NAMALWA (cell line): Measurements from ENCODE around the gene RGS6.

ENCODE experiments used
- DNase-seq: peaks from one replicate; pipeline ENCODE4 v3.0.0-alpha.2; 2015; ENCODE audit warnings: low spot score

The RGS6 gene

DNA sequence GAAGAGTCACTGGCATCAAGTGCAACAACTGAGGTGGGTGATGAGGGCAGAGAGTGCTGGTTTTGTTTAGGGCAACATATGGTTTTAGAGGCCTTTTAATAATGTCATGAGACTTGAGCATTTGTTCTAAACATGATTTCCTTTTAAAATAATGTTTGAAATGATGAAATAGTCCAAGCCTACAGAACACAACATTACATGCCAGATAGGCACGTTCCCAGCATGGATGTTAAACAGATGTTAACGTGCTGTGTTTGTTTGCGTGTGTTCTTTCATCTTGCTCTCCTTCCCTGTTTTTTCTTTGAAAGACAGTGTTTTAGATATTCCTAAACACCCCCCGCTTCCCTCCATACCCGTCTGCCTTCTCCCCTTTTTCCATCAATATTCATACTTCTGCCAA lies 82.3 kb downstream of the RGS6 start:
- no peak for DNase-seq

DNA sequence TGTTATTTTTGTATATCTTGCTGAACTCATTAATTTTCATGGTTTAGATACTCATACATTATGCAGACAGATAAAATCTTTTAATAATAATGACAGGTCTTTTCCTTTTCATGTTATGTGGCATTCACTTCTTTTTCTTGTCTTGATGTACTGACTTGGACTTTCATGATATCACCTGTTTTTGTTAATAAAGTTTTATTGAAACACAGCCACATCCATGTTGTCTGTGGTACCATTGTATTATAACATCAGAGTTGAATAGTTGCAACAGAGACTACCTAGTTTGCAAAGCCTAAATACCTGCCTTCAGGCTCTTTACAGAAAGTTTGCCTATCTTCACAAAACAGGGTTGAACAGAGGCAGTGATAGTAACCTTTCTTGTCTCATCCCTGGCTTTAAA lies 85.1 kb downstream of the RGS6 start:
- no peak for DNase-seq

- DNase-seq, result no peak
Observed at GRCh38 chr14:72023128-72024042, 91.2 kb downstream of the RGS6 start.

- DNase-seq, result peak; percentile 24
Observed at GRCh38 chr14:72024043-72024407, 91.8 kb downstream of the RGS6 start.

- no peak for DNase-seq
Observed at GRCh38 chr14:72024504-72024903, 92.3 kb downstream of the RGS6 start.

DNA sequence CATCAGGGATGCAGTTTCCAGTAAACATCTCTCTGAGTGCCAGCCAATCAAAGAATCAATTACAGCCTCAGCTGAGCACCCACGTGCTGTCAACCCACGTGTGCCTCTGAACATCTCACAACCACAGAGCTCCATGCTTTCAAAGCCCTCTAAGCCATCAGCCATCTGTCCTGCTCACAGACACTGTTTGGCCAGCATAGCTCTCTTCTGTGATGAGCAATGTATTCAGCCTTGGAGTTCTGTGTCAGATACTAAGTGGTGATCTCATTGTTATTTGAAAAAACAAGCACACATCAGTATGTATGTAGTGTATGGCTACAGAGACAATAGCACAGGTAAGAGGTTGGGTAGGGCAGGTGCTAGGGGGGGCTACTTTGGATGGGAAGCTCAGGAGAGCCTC lies 94.3 kb downstream of the RGS6 start:
- no peak for DNase-seq

DNA sequence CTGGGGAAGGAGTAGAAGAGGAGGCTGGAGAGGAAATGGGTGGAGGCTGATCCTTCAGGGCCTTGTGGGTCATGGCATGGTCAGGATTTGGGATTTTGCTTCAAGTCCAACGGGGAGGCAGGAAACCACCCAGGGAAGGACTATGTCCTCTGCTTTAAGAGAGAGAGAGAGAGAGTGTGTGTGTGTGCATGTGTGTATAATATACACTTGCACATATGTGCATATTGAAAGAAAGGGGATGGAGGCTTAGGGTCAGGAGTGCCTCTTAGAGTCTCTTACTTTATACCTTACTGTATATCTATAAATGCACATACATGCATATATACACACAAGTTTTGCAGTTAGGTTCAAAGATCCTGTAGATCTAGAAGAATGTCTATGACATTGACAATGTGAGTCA lies 94.8 kb downstream of the RGS6 start:
- no peak for DNase-seq

- no peak for DNase-seq
Observed at GRCh38 chr14:72033365-72033764, 101.1 kb downstream of the RGS6 start.

DNA sequence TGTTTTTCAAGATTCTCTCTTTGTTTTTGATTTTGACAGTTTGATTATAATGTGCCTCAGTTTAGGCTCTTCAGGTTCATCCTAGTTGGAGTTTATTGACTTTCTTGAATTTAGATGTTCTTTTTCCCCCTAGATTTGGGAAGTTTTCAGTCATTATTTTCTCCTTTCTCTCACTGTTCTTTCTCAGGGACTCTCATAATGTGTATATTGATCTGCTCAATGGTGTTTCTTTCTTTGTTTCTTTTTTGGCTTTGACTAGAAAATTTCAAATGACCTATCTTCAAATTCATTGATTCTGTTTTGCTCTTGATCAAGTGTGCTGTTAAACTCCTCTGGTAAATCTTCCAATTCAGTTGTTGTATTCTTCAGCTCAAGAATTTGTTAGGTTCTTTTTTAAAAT lies 108.3 kb downstream of the RGS6 start:
- DNase-seq, result no peak

DNA sequence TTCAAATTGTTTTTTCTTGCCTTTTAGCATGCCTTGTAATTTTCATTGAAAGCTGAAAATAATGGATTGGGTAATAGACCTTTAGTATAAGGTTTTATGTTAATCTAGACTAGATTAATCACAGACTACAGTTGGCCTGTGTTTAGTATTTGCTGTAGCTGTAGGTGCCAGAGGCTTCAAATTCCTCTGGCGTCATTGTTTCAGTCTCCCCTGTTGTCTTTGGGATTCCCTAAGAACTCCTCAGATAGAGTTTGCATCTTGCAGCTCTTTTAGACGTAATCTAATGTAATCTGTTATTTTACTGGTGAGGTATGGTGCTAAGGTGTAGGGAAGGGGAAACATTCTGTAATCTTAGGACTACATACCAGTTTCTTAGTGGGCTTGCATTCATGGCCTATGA lies 113.0 kb downstream of the RGS6 start:
- no peak for DNase-seq

DNA sequence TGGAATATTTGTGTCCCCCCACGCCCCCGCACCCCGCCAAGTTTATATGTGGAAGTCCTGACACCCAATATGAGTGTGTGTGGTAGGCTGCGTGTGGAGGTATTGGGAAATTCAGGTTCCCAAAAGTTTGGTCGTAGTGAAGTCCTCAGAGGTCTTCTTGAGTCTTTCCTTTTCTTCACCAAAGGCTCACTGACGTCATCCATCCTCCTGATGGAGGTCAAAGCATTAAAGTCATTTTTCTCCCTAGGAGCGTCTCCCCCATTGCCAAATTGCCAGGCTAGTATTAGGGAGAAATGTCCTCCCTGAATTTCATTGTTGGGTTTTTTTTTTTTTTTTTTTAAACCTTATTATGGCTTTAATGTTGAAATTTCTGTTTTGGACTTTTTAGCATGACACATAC lies 113.7 kb downstream of the RGS6 start:
- no peak for DNase-seq

GRCh38 chr14:72049462-72049861 lies 117.2 kb downstream of the RGS6 start:
- DNase-seq, result no peak

- no peak for DNase-seq
Observed at GRCh38 chr14:72052356-72052755, 120.1 kb downstream of the RGS6 start.

DNA sequence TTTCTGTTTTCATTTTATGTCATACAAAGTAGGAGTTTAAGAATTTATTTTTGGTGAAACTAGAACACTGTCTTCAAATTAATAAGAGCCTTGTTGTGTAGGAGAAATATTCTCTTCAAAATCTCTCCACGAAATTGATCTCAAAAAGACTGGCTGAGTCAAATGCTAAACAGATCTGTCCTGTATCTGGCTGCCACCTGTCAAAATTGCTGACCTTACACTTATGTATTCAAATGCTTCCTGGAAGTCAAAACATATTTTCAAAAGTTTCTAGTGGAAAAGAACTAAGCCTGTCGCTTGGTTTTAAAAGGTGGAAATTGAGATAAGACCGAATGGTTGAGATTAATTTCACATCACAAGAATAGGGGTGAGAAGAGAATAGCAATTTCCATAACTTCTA lies 121.4 kb downstream of the RGS6 start:
- DNase-seq, result no peak

DNA sequence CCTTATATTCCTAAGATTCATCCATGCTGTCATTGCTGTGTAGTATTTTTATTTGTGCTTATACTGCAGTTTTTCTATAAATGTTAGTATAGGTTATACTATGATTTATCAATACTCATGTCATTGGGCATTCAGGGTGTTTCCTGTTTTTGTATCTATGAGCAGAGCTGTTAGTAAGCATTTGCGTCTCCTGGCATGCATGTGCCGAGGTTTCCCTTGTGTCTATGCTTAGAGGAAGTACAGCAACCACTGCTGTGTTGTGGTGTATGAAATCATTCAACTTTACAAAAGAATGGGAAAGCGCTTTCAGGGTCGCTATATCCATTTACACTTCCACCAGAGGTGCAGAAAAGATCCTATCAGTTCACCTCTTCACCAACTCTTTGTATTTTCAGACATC lies 122.7 kb downstream of the RGS6 start:
- no peak for DNase-seq

GRCh38 chr14:72057701-72058285 lies 125.6 kb downstream of the RGS6 start:
- no peak for DNase-seq

- DNase-seq, result no peak
Observed at GRCh38 chr14:72060460-72060859, 128.2 kb downstream of the RGS6 start.

- DNase-seq, result no peak
Observed at GRCh38 chr14:72060917-72061316, 128.7 kb downstream of the RGS6 start.

- no peak for DNase-seq
Observed at GRCh38 chr14:72061718-72062117, 129.5 kb downstream of the RGS6 start.

- DNase-seq, result no peak
Observed at GRCh38 chr14:72063761-72064282, 131.6 kb downstream of the RGS6 start.

- DNase-seq, result no peak
Observed at GRCh38 chr14:72064501-72064900, 132.3 kb downstream of the RGS6 start.

DNA sequence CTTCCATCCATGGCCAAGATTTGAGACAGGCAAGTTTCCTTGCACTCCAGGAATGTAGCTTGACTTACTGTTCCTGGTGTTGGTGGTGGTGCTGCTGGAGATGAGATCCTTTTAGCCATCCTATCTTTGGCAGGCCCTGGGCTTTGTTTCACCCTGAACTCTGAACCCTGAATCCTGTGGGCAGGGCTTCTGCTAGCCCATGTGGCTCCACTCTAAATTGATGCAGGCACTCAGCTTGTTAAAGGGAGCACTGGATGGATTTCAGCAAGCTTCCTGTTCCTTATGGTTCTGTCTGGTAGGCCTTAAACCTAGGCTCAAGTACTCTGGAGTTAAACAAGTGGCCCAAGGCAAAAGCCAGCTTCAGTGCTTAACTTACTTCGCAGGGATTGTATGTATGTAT lies 138.2 kb downstream of the RGS6 start:
- DNase-seq, result no peak

GRCh38 chr14:72075649-72076334 lies 143.6 kb downstream of the RGS6 start:
- no peak for DNase-seq
